Activated naive CD8-positive, alpha-beta T cell treated with anti-CD3 and anti-CD28 coated beads for 36 hours (primary cell): ENCODE data around the gene LILRA6. TPM values are rescaled to one million over a fixed set of nuclear protein-coding genes. Genes with fewer than 3 reads are reported as not detected.
"Not testable (repeated sequence)": the region's sequence is repeated elsewhere in the genome, so short reads cannot be mapped to it uniquely, and the experiment has no call there.

Experiments used
- DNase-seq: peaks from one replicate; pipeline ENCODE4 v3.0.0; 2021
- H3K27ac Mint-ChIP-seq: one replicate; pipeline ENCODE4 v1.8.0; 2022; ENCODE audit warnings: mild to moderate bottlenecking, moderate library complexity, mixed read lengths
- H3K27me3 Mint-ChIP-seq: one replicate; pipeline ENCODE4 v1.8.0; 2022; ENCODE audit warnings: mild to moderate bottlenecking, mixed read lengths
- H3K36me3 Mint-ChIP-seq: one replicate; pipeline ENCODE4 v1.8.0; 2021; ENCODE audit warnings: mild to moderate bottlenecking, mixed read lengths
- H3K4me1 Mint-ChIP-seq: one replicate; pipeline ENCODE4 v1.8.0; 2021; ENCODE audit warnings: mixed read lengths
- H3K4me3 Mint-ChIP-seq: one replicate; pipeline ENCODE4 v1.8.0; 2022; ENCODE audit warnings: mild to moderate bottlenecking, moderate library complexity, mixed read lengths
- H3K9me3 Mint-ChIP-seq: one replicate; pipeline ENCODE4 v1.8.0; 2022; ENCODE audit warnings: mixed read lengths
- total RNA-seq, 2 experiments: library from RNA; stranded (reverse); gene quantifications; one replicate each; pipeline ENCODE4 v1.2.3, GENCODE V29; 2021

The LILRA6 gene
- total RNA-seq, 2 experiments from 2014 or later: not detected

DNA sequence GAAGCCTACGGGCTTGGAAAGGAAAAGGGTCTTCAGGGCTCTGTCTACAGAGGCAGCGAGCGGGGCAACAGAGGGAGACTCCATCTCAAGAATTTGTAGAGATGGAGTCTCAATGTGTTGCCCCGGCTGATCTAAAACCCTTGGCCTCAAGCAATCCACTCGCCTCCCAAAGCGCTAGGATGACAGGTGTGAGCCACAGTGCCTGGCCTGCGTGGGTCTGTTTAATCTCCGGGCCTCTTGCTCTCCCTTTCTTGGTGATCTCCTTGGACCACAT lies 33.9 kb downstream of the LILRA6 start:
- Mint-ChIP-seq H3K36me3 (peaks cover 73% of the 10 kb centered on the region), H3K4me1 (peaks cover 71% of the 10 kb centered on the region), H3K9me3 (peaks cover 3% of the 10 kb centered on the region), H3K4me3 (peak overlapping the region; percentile 41), H3K27ac (peak overlapping the region; percentile 88), H3K27me3 (peaks cover 4% of the 10 kb centered on the region)
- DNase-seq: peak; percentile 29

GRCh38 chr19:54207983-54208783 lies 34.4 kb downstream of the LILRA6 start:
- Mint-ChIP-seq H3K36me3 (peaks cover 75% of the 10 kb centered on the region), H3K4me1 (peaks cover 76% of the 10 kb centered on the region), H3K27ac (peak overlapping the region; percentile 88)

GRCh38 chr19:54207676-54207982 lies 35.0 kb downstream of the LILRA6 start:
- H3K4me3 Mint-ChIP-seq: peak overlapping the region; percentile 41

More at GRCh38 chr19:54207983-54208783, 34.4 kb downstream of the LILRA6 start:
- peaks cover 3% of the 10 kb centered on the region for H3K9me3 Mint-ChIP-seq
- peak; percentile 77 for DNase-seq
- peaks cover 4% of the 10 kb centered on the region for H3K27me3 Mint-ChIP-seq
- peak overlapping the region; percentile 41 for H3K4me3 Mint-ChIP-seq

DNA sequence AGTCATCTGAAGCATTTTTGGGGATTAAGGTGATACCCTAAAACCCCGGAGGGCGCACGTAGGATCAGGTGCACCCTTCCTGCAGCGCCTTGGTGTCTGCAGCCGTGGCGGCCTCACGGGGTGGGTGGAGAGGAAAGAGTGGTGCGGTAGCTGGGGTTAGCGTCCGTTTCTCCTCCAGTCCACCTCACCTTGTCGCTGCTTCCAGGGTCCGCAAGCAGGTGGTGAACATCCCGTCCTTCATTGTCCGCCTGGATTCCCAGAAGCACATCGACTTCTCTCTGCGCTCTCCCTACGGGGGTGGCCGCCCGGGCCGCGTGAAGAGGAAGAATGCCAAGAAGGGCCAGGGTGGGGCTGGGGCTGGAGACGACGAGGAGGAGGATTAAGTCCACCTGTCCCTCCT lies 35.4 kb downstream of the LILRA6 start:
- H3K27me3 Mint-ChIP-seq, H3K9me3 Mint-ChIP-seq: not testable (repeated sequence)
- Mint-ChIP-seq H3K4me3 (peak overlapping the region; percentile 41), H3K27ac (peak overlapping the region; percentile 88), H3K36me3 (peaks cover 79% of the 10 kb centered on the region), H3K4me1 (peaks cover 86% of the 10 kb centered on the region)
- DNase-seq: peak; percentile 18

More at GRCh38 chr19:54207676-54207982, 35.0 kb downstream of the LILRA6 start:
- Mint-ChIP-seq H3K4me1 (peaks cover 82% of the 10 kb centered on the region), H3K9me3 (peaks cover 3% of the 10 kb centered on the region), H3K27ac (peak overlapping the region; percentile 88), H3K36me3 (peaks cover 75% of the 10 kb centered on the region), H3K27me3 (peaks cover 4% of the 10 kb centered on the region)
- DNase-seq: no peak

DNA sequence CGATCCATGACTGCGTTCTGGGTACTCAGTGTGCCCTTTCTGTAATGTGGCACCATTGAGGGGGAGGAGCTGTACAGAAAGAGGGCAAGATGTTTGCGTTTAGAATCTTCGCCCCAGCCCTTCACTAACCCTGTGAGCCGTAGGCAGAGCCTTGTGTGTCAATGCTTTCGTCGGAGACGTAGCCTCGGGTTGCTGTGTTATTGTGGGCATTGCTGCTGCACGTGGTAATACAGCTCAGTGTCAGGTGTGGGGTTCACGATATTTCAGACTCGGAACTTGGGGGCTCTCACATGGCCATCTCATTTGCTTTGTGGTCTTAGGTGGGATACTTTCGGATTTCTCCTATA lies 35.8 kb downstream of the LILRA6 start:
- peaks cover 80% of the 10 kb centered on the region for H3K36me3 Mint-ChIP-seq
- DNase-seq: no peak
- H3K4me1 Mint-ChIP-seq: peaks cover 89% of the 10 kb centered on the region
- H3K27ac Mint-ChIP-seq: peak overlapping the region; percentile 88
- H3K9me3 Mint-ChIP-seq: peaks cover 3% of the 10 kb centered on the region
- peaks cover 4% of the 10 kb centered on the region for H3K27me3 Mint-ChIP-seq
- H3K4me3 Mint-ChIP-seq: peak overlapping the region; percentile 56

DNA sequence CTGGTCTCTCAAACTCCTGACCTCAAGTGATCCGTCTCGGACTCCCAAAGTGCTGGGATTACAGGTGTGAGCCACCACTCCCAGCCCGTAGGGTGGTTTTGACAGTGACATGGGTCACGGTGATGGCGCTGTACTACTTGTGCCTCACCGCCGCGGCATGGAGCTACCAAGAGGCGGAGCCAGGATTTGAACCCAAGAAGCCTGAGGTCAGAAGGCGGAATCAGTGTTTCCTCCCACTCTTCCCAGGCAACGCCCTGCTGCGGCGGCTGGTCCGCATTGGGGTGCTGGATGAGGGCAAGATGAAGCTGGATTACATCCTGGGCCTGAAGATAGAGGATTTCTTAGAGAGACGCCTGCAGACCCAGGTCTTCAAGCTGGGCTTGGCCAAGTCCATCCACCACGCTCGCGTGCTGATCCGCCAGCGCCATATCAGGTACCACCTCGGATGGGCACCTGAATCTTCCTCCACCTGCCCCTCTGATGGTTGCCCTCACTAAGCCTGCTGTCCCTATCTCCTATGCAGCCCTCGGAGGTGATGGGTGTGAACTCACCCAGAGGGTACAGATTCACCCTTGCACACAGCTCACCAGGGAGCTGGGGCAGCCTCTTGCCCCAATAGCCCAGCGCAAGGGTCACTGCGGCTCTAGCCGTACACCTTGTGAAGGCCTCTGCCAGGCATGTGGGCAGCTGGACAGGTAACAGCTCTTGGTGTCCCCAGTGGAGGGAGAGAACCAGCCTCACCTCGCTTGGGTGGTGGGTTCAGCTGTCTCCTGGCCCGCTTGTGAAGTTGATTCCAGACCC lies 36.4 kb downstream of the LILRA6 start:
- DNase-seq: no peak
- H3K9me3 Mint-ChIP-seq: peaks cover 3% of the 10 kb centered on the region
- H3K27me3 Mint-ChIP-seq: peaks cover 4% of the 10 kb centered on the region
- peak overlapping the region; percentile 88 for H3K27ac Mint-ChIP-seq
- H3K4me3 Mint-ChIP-seq: peak overlapping the region; percentile 98
- H3K36me3 Mint-ChIP-seq: peaks cover 85% of the 10 kb centered on the region
- peaks cover 89% of the 10 kb centered on the region for H3K4me1 Mint-ChIP-seq

- Mint-ChIP-seq H3K9me3 (no peaks in the 10 kb centered on the region), H3K27me3 (peaks cover 8% of the 10 kb centered on the region), H3K36me3 (peaks cover 80% of the 10 kb centered on the region), H3K27ac (peak overlapping the region; percentile 99), H3K4me1 (peaks cover 83% of the 10 kb centered on the region), H3K4me3 (peak overlapping the region; percentile 98)
- no peak for DNase-seq
These were observed 37.7 kb downstream of the LILRA6 start for GRCh38 chr19:54204767-54205468.

GRCh38 chr19:54203151-54203611 lies 39.4 kb downstream of the LILRA6 start:
- H3K27ac Mint-ChIP-seq: peak overlapping the region; percentile 99
- H3K4me3 Mint-ChIP-seq: peak overlapping the region; percentile 98
- H3K27me3 Mint-ChIP-seq: peaks cover 4% of the 10 kb centered on the region
- H3K4me1 Mint-ChIP-seq: peaks cover 71% of the 10 kb centered on the region
- peaks cover 71% of the 10 kb centered on the region for H3K36me3 Mint-ChIP-seq
- no peaks in the 10 kb centered on the region for H3K9me3 Mint-ChIP-seq
- no peak for DNase-seq

DNA sequence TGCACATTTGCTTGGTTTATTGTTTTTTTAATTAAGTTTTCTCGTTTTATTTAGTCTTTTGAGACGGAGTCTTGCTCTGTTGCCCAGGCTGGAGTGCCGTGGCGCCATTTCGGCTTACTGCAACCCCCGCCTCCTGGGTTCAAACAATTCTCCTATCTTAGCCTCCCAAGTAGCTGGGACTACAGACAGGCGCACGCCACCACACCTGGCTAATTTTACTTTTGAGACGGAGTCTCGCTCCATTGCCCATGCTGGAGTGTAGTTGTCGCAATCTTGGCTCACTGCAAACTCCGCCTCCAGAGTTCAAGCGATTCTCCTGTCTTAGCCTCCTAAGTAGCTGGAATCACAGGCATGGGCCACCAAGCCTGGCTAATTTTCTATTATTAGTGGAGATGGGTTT lies 40.6 kb downstream of the LILRA6 start:
- Mint-ChIP-seq H3K27me3 (peaks cover 4% of the 10 kb centered on the region), H3K36me3 (peaks cover 59% of the 10 kb centered on the region), H3K4me3 (peak overlapping the region; percentile 98), H3K4me1 (peaks cover 59% of the 10 kb centered on the region), H3K27ac (peak overlapping the region; percentile 99), H3K9me3 (no peaks in the 10 kb centered on the region)
- DNase-seq: no peak

DNA sequence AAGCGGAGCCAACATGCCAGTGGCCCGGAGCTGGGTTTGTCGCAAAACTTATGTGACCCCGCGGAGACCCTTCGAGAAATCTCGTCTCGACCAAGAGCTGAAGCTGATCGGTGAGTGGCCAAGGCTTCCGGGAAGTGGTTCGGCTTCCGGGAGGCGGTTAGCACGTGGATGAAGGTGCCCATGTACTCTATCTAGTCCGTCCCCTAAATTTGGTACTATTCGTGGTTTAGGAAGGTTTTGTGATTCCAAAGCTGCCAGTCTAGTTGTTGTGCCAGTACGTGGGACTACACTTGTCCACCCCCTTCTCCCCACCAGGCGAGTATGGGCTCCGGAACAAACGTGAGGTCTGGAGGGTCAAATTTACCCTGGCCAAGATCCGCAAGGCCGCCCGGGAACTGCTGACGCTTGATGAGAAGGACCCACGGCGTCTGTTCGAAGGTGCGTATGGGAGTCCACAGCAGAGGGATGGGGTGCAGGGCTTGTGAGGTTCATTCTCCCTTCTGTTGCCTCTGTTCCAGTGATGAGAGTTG lies 41.4 kb downstream of the LILRA6 start:
- no peak for DNase-seq
- H3K4me1 Mint-ChIP-seq: peaks cover 51% of the 10 kb centered on the region

DNA sequence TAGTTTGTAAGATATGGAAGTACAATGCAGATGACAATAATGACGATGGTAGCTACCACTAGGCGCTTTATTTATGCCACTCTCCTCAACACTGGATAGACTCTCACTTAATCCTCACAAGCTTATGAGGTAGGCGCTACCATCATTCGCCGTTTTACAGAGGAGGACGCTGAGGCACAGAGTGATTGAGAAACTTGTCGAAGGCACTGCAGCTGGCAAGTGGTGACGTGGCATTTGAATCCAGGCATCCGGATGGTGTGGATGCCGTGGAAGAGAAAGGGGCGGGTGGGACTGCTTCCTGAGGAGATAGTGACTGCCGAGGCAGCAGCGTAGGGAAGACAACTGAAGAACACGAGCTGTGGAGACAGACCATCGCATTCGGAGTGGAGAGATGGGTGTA lies 43.2 kb downstream of the LILRA6 start:
- Mint-ChIP-seq H3K4me3 (peak overlapping the region; percentile 98), H3K36me3 (peaks cover 44% of the 10 kb centered on the region), H3K4me1 (peaks cover 35% of the 10 kb centered on the region), H3K9me3 (no peaks in the 10 kb centered on the region), H3K27me3 (peaks cover 4% of the 10 kb centered on the region), H3K27ac (peak overlapping the region; percentile 84)
- no peak for DNase-seq

More for the DNA sequence above, 41.4 kb downstream of the LILRA6 start:
- peaks cover 4% of the 10 kb centered on the region for H3K27me3 Mint-ChIP-seq
- peak overlapping the region; percentile 98 for H3K4me3 Mint-ChIP-seq
- peaks cover 52% of the 10 kb centered on the region for H3K36me3 Mint-ChIP-seq
- H3K27ac Mint-ChIP-seq: peak overlapping the region; percentile 99
- no peaks in the 10 kb centered on the region for H3K9me3 Mint-ChIP-seq

DNA sequence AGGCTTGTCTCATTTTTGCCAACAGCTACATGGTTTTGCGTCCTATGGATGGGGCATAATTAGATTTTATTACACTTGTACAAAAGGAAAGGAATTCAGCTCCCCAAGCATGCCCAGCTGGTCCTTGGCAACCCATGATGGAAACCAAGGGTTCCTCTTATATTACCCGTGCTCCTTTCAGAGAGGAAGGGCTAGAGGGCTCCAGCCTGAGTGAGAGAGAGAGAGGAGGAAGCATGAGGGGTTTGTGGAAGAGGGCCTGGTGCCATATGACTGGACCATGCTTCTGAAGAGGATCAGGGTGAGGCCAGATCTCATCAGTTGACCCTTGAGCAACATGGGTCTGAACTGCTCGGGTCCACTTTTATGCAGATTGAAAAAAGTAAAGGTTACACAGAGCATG lies 45.5 kb downstream of the LILRA6 start:
- peaks cover 4% of the 10 kb centered on the region for H3K27me3 Mint-ChIP-seq
- H3K4me1 Mint-ChIP-seq: peaks cover 24% of the 10 kb centered on the region
- DNase-seq: no peak
- no peaks in the 10 kb centered on the region for H3K9me3 Mint-ChIP-seq
- peaks cover 33% of the 10 kb centered on the region for H3K36me3 Mint-ChIP-seq
- H3K27ac Mint-ChIP-seq: no peak overlapping the region
- no peak overlapping the region for H3K4me3 Mint-ChIP-seq

DNA sequence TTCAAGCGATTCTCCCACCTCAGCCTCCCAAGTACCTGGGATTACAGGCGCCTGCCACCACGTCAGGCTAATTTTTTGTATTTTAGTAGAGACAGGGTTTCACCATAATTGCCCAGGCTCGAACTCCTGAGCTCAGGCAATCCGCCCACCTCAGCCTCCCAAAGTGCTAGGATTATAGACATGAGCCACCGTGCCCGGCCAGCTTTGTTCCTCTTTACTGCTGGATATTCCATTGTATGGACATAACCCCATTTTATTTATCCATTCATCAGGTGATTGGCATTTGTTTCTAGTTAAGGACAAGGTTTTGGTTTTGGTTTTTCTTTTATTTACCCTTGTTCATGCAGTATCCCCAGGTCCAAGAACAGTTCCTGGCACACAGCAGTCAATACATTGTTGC lies 46.1 kb downstream of the LILRA6 start:
- Mint-ChIP-seq H3K36me3 (peaks cover 28% of the 10 kb centered on the region), H3K27me3 (peaks cover 4% of the 10 kb centered on the region), H3K9me3 (no peaks in the 10 kb centered on the region), H3K27ac (no peak overlapping the region), H3K4me1 (peaks cover 22% of the 10 kb centered on the region), H3K4me3 (no peak overlapping the region)
- DNase-seq: no peak

- H3K27ac Mint-ChIP-seq, DNase-seq, H3K9me3 Mint-ChIP-seq, H3K27me3 Mint-ChIP-seq, H3K4me3 Mint-ChIP-seq: not testable (repeated sequence)
- Mint-ChIP-seq H3K4me1 (peaks cover 15% of the 10 kb centered on the region), H3K36me3 (peaks cover 19% of the 10 kb centered on the region)
These were observed 48.1 kb downstream of the LILRA6 start for GRCh38 chr19:54194463-54194862.

DNA sequence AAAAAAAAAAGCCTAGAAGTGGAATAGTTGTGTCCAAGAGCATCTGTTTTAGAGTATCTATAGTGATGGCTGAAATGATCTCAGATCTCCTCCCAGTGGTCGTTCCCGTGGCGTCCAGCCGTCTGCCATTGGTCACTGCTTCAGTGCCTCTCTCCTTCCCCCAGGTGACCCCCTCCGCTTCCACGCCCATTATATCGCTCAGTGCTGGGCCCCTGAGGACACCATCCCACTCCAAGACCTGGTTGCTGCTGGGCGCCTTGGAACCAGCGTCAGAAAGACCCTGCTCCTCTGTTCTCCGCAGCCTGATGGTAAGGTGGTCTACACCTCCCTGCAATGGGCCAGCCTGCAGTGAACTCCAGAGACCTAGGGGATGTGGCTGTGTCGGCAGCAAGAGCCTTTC lies 49.6 kb downstream of the LILRA6 start:
- Mint-ChIP-seq H3K9me3 (no peaks in the 10 kb centered on the region), H3K27me3 (no peaks in the 10 kb centered on the region), H3K4me3 (peak overlapping the region; percentile 40), H3K27ac (no peak overlapping the region), H3K4me1 (peaks cover 15% of the 10 kb centered on the region), H3K36me3 (peaks cover 19% of the 10 kb centered on the region)
- DNase-seq: no peak
